ENCODE measurements around the gene FLRT1.

GRCh38 chr11:64043545-64043944 lies 7.8 kb downstream of the FLRT1 start:
- TF ChIP-seq REST (IDR thresholded peaks at IDR 0.05; ENCODE audit: insufficient replicate concordance, low read depth) (no peak), CTCF (IDR thresholded peaks at IDR 0.05; ENCODE audit: insufficient read depth, low read length) (no peak), GABPA (IDR thresholded peaks at IDR 0.05; ENCODE audit: low read depth) (no peak)
